Stomach (tissue), 9 donors: Measurements from ENCODE around the gene ELAC2. TPM values are rescaled to one million over a fixed set of nuclear protein-coding genes. Genes with fewer than 3 reads are reported as not detected.

Source experiments
- DNase-seq, 2 donors: peaks; one replicate each; pipeline versions ENCODE4 v3.0.0 to v3.0.0-alpha.2; 2013 to 2019
- H3K27ac ChIP-seq, 5 donors: fragments of 200-600 bp in 4 of 5; sonication (generic) in 4 of 5; one replicate each; pipeline ENCODE4 v1.5.1; 2013 to 2019; ENCODE audit warnings: mild to moderate bottlenecking in 1 of 5, moderate library complexity in 1 of 5
- H3K27me3 ChIP-seq, 3 donors: fragments of 200-600 bp; sonication (generic); one replicate each; pipeline ENCODE4 v1.5.1; 2017 to 2019; ENCODE audit warnings: mixed run types in 1 of 3
- H3K36me3 ChIP-seq, 4 donors: fragments of 200-600 bp; sonication (generic); 1 replicate in 3 of 4; 2 replicates in 1 of 4; pipeline ENCODE4 v1.5.1; 2016 to 2019
- H3K4me1 ChIP-seq, 4 donors: fragments of 200-600 bp; sonication (generic); one replicate each; pipeline ENCODE4 v1.5.1; 2016 to 2019
- H3K4me3 ChIP-seq, 4 donors: fragments of 200-600 bp; sonication (generic) in 3 of 4; one replicate each; pipeline ENCODE4 v1.5.1; 2016 to 2019; ENCODE audit warnings: mild to moderate bottlenecking in 1 of 4
- H3K9me3 ChIP-seq, 4 donors: fragments of 200-600 bp; sonication (generic); one replicate each; pipeline ENCODE4 v1.5.1; 2016 to 2019
- EP300 ChIP-seq: sonication (generic); formaldehyde crosslinking; IDR thresholded peaks from one replicate; pipeline ENCODE4 v1.6.1; 2017; ENCODE audit warnings: antibody characterized with exemption
- POLR2A ChIP-seq, 4 donors: fragments of 450-650 bp; IDR thresholded peaks; one replicate each; pipeline ENCODE4 v1.6.1; 2016; ENCODE audit warnings: antibody characterized with exemption in 4 of 4, control low read depth in 2 of 4, mild to moderate bottlenecking in 1 of 4, moderate library complexity in 1 of 4
- POLR2AphosphoS5 ChIP-seq, 3 donors: sonication (generic); formaldehyde crosslinking; IDR thresholded peaks; one replicate each; pipeline ENCODE4 v1.6.1; 2016; ENCODE audit warnings: antibody characterized with exemption in 3 of 3
- WGBS, 5 donors: extraction: QIAGEN DNeasy Blood & Tissue Kit in 3 of 5; methylation state at CpG; one replicate each; pipeline versions ENCODE4 v1.1.5 to v1.1.7; 2013 to 2018; 5-methylcytosine and 5-hydroxymethylcytosine counted together
- intact Hi-C: fragments of 100-400 bp; cut with DNase I; formaldehyde crosslinking; loops from one replicate; pipeline ENCODE4 v1.15.1; 2023; ENCODE audit warnings: low total_unique reads
- polyA plus RNA-seq, 3 donors: library from polyadenylated mRNA; stranded (reverse); fragments of 200-250 nt; gene quantifications; one replicate each; pipeline ENCODE4 v1.2.3, GENCODE V29; 2013
- total RNA-seq, 5 donors: library from RNA; depleted of rRNA; stranded (reverse); fragments of >200 nt; gene quantifications; one replicate each; pipeline versions ENCODE4 v1.1.0 to v1.2.3, GENCODE V29; 2014 to 2016
- TF ChIP-seq, protein P1 (sequence below), 7 experiments: fragments of 450-650 bp in 4 of 7; fragments of 200-600 bp in 3 of 7; sonication (generic) in 3 of 7; IDR thresholded peaks; one replicate each; pipeline ENCODE4 v1.5.1; 2016 to 2019; ENCODE audit warnings: antibody characterized with exemption in 7 of 7, control low read depth in 2 of 7, mild to moderate bottlenecking in 1 of 7
- donor health status: healthy with polysubstance abuse.
- donor health status: Bipolar disorder and iron deficiency.
- donor health status: healthy.

Gene ELAC2
- total and polyA plus RNA-seq, 8 donors: 20.5 to 156 (median 60.2) TPM

DNA sequence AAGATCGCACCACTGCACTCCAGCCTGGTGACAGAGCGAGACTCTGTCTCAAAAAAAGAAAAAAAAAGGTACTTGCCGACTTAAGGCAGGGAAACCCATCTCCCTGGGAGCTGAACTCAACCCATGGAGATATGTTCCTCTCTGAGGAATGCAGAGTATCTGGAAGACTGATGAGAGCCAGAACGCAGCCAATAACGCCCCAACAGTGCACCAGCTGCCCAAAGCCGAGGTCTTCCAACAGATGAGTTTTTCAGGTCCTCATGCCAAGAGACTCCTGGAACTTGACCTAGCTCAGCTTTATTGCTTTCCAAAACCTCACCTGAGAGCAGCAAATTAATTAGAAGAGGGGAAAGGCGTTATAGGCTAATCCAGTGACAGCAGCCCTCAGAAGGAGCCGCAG lies 9.4 kb downstream of the ELAC2 start:
- intact Hi-C loops: loop anchor here (10.0 kb wide), 1 partner anchor 464 kb away; no protein-coding TSS in a partner anchor
- Histone ChIP-seq H3K36me3 (peaks cover 62 to 100% (median 100%) of the 10 kb centered on the region in 4 donors), H3K4me3 (no peak overlapping the region), H3K9me3 (no peaks in the 10 kb centered on the region), H3K27ac (no peak overlapping the region), H3K4me1 (no peaks in the 10 kb centered on the region), H3K27me3 (no peaks in the 10 kb centered on the region)
- TF ChIP-seq, protein P1, sequence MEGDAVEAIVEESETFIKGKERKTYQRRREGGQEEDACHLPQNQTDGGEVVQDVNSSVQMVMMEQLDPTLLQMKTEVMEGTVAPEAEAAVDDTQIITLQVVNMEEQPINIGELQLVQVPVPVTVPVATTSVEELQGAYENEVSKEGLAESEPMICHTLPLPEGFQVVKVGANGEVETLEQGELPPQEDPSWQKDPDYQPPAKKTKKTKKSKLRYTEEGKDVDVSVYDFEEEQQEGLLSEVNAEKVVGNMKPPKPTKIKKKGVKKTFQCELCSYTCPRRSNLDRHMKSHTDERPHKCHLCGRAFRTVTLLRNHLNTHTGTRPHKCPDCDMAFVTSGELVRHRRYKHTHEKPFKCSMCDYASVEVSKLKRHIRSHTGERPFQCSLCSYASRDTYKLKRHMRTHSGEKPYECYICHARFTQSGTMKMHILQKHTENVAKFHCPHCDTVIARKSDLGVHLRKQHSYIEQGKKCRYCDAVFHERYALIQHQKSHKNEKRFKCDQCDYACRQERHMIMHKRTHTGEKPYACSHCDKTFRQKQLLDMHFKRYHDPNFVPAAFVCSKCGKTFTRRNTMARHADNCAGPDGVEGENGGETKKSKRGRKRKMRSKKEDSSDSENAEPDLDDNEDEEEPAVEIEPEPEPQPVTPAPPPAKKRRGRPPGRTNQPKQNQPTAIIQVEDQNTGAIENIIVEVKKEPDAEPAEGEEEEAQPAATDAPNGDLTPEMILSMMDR (IDR thresholded peaks at IDR 0.05): no peak
- no peak for TF ChIP-seq POLR2A (IDR thresholded peaks at IDR 0.05)
- DNase-seq: no peak
- WGBS, 5 donors: 95 to 99% (median 96%) methylated on average over 8 of the region's 8 CpGs

DNA sequence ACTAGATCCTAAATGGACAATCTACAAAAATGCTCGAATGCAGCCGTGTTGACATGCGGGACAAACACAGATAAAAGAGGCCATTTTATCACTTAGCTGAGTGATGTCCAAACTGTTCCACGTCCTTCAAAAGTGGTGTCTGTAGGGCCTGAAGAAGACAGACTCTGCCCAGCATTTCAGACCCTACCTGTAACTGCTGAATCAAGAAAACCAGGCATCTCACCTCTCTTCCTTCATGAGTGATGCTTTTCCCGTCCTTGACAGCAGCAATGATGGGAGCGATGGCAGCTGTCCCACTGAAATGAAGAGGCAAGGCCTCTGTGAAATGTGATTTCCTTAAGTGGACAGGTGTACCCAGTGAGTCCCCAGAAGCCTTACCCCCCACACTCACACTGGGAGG lies 12.3 kb downstream of the ELAC2 start:
- TF ChIP-seq POLR2A (IDR thresholded peaks at IDR 0.05): no peak
- TF ChIP-seq, protein P1 (IDR thresholded peaks at IDR 0.05): no peak
- no peak for TF ChIP-seq EP300
- TF ChIP-seq POLR2AphosphoS5 (IDR thresholded peaks at IDR 0.05): no peak
- DNase-seq: no peak
- H3K36me3 ChIP-seq: peaks cover 68 to 100% (median 100%) of the 10 kb centered on the region in 4 donors
- intact Hi-C loops: loop anchor here (10.0 kb wide), 1 partner anchor 461 kb away; no protein-coding TSS in a partner anchor
- no peak overlapping the region for H3K4me3 ChIP-seq
- no peak overlapping the region for H3K27ac ChIP-seq
- no peaks in the 10 kb centered on the region for H3K27me3 ChIP-seq
- H3K9me3 ChIP-seq: no peaks in the 10 kb centered on the region
- 86 to 92% (median 88%) methylated on average over 6 of the region's 6 CpGs for WGBS, 5 donors
- H3K4me1 ChIP-seq: peaks cover 0 to 17% (median 4%) of the 10 kb centered on the region in 4 donors

DNA sequence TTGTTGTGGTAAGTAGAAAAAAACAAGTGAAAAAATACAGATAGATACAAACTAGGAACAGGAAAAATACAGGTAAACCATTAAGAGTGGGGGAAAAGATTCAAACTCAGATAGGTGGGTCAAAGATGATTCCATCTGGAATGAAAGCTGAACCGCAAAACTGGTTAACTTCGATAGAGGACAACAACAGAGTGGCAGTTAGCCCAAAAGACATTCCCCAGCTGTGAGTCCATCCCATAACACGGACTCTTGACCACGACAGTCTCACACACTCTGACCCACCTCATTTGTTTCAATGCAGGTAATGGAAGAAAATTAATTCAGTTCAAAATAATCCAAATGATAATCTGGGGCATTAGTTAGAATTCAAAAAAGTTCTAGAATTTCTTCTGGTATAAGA lies 13.5 kb downstream of the ELAC2 start:
- peaks cover 70 to 100% (median 100%) of the 10 kb centered on the region in 4 donors for H3K36me3 ChIP-seq
- intact Hi-C loops: loop anchor here (10.0 kb wide), 1 partner anchor 460 kb away; no protein-coding TSS in a partner anchor
- no peaks in the 10 kb centered on the region for H3K27me3 ChIP-seq
- TF ChIP-seq POLR2A (IDR thresholded peaks at IDR 0.05) (no peak), POLR2AphosphoS5 (IDR thresholded peaks at IDR 0.05) (no peak), EP300 (no peak)
- TF ChIP-seq, protein P1 (IDR thresholded peaks at IDR 0.05): no peak
- no peak overlapping the region for H3K4me3 ChIP-seq
- H3K9me3 ChIP-seq: no peaks in the 10 kb centered on the region
- DNase-seq: no peak
- H3K4me1 ChIP-seq: peaks cover 0 to 17% (median 4%) of the 10 kb centered on the region in 4 donors
- 70 to 82% (median 76%) methylated on average over 4 of the region's 4 CpGs for WGBS, 5 donors
- H3K27ac ChIP-seq: no peak overlapping the region

DNA sequence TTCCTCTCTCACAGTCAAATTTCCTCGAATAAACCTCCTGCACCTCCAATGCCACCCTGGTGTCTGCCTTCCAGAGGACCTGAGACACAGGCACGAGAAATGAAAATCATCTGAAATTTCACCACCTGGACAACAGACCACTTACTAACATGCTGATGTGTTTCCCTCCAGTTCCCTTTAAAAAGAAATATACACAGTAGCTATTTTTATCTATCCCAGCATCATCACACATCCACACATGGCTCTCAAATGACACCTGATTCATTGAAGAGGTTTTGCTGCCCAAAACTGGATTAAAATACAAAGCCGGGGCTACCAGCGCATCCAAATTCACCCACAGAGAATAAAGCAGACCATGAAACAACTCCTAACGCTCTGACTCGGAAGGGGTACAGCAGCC lies 13.9 kb downstream of the ELAC2 start:
- intact Hi-C loops: loop anchor here (10.0 kb wide), 1 partner anchor 459 kb away; no protein-coding TSS in a partner anchor

More for the DNA sequence above, 13.9 kb downstream of the ELAC2 start:
- Histone ChIP-seq H3K9me3 (no peaks in the 10 kb centered on the region), H3K27ac (no peak overlapping the region), H3K4me1 (peaks cover 0 to 17% (median 4%) of the 10 kb centered on the region in 4 donors), H3K36me3 (peaks cover 73 to 100% (median 100%) of the 10 kb centered on the region in 4 donors), H3K4me3 (no peak overlapping the region), H3K27me3 (no peaks in the 10 kb centered on the region)
- WGBS, 5 donors: 85 to 91% (median 90%) methylated on average over 6 of the region's 6 CpGs
- TF ChIP-seq POLR2A (IDR thresholded peaks at IDR 0.05): no peak
- TF ChIP-seq EP300: no peak
- no peak for TF ChIP-seq POLR2AphosphoS5 (IDR thresholded peaks at IDR 0.05)
- TF ChIP-seq, protein P1 (IDR thresholded peaks at IDR 0.05): no peak
- no peak for DNase-seq
